Measurements from ENCODE around the gene SLC25A11.
A peak's percentile ranks its signal among the peaks of the same experiment; 100 is the strongest.
"Not testable (repeated sequence)": the region's sequence is repeated elsewhere in the genome, so short reads cannot be mapped to it uniquely, and the experiment has no call there.

Gene SLC25A11

GRCh38 chr17:4908711-4909496, 30.9 kb downstream of the SLC25A11 start:
- DNase-seq, result peak; percentile 65

DNA sequence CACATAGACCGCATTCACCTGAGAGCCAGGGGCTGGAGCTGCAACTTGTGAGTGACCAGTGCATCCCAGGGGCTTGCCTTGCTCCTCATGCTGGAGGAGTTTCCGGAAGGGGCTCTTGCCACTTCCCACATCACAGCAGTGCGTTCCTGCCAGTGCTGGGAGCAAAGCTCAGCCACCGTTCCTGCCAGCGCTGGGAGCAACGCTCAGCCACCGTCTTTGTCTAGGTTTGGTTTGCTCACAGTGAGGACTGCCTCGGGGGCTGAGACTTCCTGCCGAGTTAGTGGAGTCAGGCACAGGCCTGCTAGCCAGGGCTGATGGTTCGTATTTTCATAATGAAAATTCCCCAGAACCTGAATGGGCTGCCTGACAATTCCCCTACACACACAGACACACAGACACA, 31.5 kb downstream of the SLC25A11 start:
- no peak for DNase-seq

DNA sequence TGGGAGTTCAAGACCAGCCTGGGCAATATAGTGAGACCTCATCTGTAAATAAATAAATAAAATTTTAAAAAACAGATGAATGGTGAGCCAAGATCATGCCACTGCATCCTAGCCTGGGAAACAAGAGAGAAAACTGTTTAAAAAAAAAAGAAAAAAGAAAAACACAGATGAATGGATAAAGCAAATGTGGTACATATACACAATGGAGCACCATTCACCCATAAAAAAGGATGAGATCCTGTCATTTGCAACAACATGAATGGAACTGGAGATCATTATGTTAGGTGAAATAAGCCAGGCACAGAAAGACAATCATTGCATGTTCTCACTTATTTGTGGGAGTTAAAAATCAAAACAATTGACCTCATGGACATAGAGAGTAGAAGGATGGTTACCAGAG, 33.2 kb downstream of the SLC25A11 start:
- DNase-seq, result not testable (repeated sequence)

DNA sequence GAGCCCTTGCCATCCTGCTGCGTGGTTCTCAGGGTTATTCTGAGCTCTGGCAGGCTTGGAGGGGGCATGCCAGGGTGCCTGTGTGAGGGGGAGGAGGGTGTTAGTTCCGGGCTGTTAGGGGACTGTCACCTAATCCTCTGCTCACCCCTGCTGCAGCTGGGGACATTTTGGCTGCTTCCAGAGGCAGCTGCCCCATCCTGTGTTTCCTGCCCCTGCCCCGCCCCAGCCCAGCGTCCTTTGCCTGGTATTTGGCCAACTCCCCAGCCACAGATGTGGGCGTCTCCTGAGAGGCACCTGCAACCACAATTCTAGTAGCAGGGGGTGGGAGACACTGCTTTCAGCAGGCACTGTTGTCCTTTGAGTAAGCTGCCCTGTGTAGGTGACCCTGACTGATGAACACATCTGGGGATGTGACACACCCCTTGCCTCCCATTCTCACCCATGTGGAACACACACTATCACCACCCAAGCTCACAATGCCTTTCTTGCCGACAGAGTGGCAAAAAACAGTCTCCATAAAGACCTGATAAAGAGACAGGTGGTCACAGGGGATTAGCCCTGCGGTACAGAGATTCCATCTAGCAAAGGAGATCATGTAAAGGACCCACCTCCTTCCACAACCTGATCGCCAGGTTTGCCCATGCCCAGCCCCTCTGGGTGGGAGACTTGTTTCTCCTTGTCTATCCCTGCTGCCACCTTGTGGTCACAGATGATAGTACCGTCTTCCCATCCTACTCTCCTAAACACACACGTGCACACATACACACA, 36.6 kb downstream of the SLC25A11 start, which contains the start of gene CHRNE:
CHRNE (minus strand) TSS at position 48 of the 768 bp plus-strand sequence; CDS start at position 13, 35 bp downstream.
- DNase-seq, result peak; percentile 69

DNA sequence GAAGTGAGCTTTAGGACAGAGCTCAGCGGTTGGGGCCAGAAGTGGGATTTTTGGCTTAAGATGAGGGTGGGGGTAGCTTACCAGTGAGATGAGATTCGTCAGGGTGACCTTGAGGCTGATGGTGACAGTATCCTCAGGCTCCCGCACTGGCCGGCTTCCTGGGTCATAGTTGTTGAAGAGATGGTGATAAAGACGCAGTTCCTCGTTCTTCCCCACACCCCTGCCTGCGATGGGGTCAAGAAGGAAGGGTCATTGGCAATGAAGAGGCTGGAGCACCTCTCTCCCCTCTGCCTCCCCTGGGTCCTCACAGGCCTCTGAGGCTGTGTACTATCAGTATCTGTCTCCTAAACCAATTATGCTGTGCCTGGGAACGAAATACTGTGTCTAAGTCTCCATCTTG, 37.3 kb downstream of the SLC25A11 start:
- no peak for DNase-seq

GRCh38 chr17:4901648-4902344, 38.0 kb downstream of the SLC25A11 start:
- no peak for DNase-seq

- no peak for DNase-seq
Measured at GRCh38 chr17:4901108-4901647, 38.7 kb downstream of the SLC25A11 start.

- DNase-seq, result no peak
Measured at GRCh38 chr17:4900231-4901107, 39.4 kb downstream of the SLC25A11 start.

DNA sequence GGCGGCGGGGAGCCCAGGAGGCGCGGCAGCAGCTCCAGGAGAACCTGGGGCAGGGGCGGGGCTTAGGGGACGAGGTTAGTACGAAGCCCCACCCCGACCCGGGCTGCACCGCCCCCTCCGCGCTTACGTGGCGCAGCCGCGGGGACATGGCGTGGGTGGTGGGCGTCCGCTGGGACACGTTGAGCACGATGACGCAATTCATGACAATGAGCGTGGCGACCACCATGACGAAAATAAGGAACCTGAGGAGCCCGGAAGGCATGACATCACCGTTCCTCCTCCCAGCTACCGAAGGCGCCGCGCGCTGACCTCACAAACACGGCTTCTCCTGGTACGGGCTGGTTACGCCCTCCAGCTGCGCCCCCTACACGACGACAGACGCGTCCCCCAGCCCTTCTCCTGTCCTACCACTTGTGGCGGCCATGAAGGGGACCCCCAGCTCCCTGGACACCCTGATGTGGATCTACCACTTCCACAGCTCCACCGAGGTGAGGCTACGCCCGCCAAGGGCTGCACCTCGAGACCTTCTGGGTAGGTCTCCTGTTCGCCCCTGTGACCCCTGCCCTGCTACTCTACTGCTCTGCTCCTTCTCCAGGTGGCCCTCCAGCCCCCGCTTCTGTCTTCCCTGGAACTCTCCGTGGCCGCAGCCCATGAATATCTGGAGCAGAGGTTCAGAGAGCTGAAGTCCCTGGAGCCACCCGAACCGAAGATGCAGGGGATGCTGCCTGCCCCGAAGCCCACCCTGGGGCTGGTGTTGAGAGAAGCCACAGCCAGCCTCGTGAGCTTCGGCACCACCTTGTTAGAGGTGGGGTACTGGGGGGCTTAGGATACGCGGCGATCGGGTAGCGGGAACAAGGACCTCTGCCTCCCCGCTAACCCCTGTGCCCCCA, 40.3 kb downstream of the SLC25A11 start, which contains the start of gene C17orf107:
C17orf107 (plus strand) TSS at position 196 of the 890 bp plus-strand sequence; CDS start at position 423, 227 bp downstream.
- DNase-seq, result no peak

- DNase-seq, result no peak
Measured at GRCh38 chr17:4898927-4899326, 40.9 kb downstream of the SLC25A11 start.

- DNase-seq, result no peak
Measured at GRCh38 chr17:4898351-4898750, 41.5 kb downstream of the SLC25A11 start.

DNA sequence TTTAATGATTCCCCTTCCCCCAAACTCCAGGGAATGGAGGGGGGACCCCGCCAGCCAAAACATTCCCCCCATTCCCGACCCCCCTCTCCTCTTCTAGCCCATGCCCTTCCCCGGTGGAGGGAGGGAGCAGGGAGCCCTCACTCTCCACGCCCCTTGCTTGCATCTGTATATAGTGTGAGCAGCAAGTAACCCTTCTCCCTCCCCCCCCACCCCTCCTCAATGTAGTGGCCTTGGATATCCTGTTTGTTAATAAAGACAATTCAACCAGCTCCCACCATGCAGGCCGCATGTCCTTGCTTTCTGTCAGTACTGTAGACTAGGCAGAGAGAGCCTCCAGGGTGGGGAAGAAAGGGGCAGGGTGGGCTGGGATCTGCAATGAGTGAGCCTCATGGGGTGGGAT, 42.1 kb downstream of the SLC25A11 start:
- no peak for DNase-seq

DNA sequence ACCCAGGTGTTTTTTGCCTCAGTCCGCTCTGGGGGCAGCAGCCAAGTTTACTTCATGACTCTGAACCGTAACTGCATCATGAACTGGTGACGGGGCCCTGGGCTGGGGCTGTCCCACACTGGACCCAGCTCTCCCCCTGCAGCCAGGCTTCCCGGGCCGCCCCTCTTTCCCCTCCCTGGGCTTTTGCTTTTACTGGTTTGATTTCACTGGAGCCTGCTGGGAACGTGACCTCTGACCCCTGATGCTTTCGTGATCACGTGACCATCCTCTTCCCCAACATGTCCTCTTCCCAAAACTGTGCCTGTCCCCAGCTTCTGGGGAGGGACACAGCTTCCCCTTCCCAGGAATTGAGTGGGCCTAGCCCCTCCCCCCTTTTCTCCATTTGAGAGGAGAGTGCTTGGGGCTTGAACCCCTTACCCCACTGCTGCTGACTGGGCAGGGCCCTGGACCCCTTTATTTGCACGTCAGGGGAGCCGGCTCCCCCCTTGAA, 42.6 kb downstream of the SLC25A11 start:
- DNase-seq, result no peak

GRCh38 chr17:4896332-4897197, 43.3 kb downstream of the SLC25A11 start:
- no peak for DNase-seq

DNA sequence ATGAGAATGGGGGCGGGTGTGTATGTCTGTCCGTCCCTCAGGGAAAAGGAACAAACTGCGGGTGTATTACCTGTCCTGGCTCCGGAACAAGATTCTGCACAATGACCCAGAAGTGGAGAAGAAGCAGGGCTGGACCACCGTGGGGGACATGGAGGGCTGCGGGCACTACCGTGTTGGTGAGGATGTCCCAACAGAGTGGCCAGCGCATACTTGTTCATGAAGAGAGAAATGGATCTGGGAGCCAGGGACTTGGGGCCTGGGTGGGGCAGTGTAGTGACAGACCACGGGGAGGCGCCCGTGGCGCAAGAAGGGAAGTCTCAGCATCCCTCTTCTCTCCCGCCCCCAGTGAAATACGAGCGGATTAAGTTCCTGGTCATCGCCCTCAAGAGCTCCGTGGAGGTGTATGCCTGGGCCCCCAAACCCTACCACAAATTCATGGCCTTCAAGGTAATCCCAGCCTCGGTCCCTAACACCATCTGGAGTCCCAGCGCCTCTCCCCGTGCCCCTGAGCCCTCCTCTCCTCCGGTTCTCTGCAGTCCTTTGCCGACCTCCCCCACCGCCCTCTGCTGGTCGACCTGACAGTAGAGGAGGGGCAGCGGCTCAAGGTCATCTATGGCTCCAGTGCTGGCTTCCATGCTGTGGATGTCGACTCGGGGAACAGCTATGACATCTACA, 44.1 kb downstream of the SLC25A11 start:
- DNase-seq, result no peak

GRCh38 chr17:4895121-4895520, 44.7 kb downstream of the SLC25A11 start:
- DNase-seq, result no peak

DNA sequence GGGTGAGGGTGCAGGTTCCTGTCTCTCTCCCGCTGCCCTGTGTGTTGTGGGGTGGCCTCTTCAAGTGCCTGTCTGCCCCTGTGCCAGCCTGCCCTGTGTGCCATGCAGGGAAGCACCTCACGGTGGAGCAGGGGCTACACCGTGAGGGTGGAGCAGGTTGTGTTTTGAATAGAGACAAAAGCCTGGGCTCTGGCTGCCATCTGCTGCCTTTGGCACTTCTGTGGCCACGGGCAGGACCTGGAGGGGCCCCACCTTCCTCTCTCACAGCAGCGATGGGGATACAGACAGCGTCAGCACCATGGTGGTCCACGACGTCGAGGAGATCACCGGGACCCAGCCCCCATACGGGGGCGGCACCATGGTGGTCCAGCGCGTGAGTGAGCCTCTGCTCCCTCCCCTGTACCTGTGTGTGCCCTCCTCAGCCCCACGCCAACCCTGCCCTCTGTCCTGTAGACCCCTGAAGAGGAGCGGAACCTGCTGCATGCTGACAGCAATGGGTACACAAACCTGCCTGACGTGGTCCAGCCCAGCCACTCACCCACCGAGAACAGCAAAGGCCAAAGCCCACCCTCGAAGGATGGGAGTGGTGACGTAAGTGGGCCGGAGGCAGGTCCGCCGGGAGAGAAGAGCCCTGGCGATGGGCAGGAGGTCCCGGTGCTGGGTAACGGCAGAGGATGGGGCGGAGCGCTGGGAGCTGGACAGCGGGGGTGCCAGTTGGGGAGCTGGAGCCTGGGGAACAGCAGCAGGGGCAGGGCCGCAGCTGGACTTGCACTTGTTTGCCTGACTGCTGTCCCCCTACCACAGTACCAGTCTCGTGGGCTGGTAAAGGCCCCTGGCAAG, 45.9 kb downstream of the SLC25A11 start:
- DNase-seq, result peak; percentile 39

DNA sequence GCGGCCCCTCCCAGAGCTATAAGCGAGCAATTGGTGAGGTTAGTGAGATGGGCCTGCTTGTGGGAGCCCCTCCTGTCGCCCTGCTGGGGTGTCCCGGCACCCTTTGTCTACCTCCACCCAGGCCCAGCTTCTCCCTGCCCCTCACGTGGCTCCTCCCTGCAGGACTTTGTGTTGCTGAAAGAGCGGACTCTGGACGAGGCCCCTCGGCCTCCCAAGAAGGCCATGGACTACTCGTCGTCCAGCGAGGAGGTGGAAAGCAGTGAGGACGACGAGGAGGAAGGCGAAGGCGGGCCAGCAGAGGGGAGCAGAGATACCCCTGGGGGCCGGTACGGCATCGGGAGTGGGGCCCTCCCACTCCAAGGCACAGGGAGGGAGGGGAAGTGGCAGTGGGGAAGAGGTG, 46.6 kb downstream of the SLC25A11 start:
- DNase-seq, result no peak
